ENCODE measurements around the gene PDE7B. TPM values are rescaled to one million over a fixed set of nuclear protein-coding genes. Genes with fewer than 3 reads are reported as not detected.
"Not testable (repeated sequence)": the region's sequence is repeated elsewhere in the genome, so short reads cannot be mapped to it uniquely, and the experiment has no call there.

Gene PDE7B
- total RNA-seq, 1 donor from 2014 or later, result 5.1 TPM

DNA sequence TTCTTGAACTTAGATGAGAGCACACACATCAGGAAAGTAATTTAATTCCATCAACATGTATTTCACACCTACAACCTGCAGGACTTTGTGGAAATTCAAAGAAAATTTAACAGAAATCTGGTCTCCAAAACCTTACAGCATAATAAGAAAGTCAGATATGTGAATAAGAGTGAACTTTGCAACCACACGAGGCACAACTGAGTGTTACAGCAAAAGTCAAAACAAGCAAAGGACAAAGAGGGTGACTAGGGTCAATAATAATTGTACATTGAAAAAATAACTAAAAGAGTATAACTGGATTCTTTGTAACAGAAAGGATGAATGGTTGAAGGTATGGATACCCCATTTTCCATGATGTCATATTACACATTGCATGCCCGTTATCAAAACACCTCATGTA is 284.8 kb downstream of the PDE7B start:
- DNase-seq (ENCODE audit: extremely low spot score, unreplicated experiment), result no peak
- peaks cover 7% of the 10 kb centered on the region for H3K4me1 Mint-ChIP-seq (ENCODE audit: unreplicated experiment)
- no peaks in the 10 kb centered on the region for H3K9me3 Mint-ChIP-seq
- no peaks in the 10 kb centered on the region for H3K27me3 Mint-ChIP-seq
- TF ChIP-seq CTCF (conservative IDR thresholded peaks at IDR 0.05), result no peak
- no peak overlapping the region for H3K4me3 Mint-ChIP-seq
- H3K27ac Mint-ChIP-seq, result no peak overlapping the region
- H3K36me3 Mint-ChIP-seq, result no peaks in the 10 kb centered on the region

GRCh38 chr6:136137008-136137692 is 285.6 kb downstream of the PDE7B start:
- no peaks in the 10 kb centered on the region for H3K36me3 Mint-ChIP-seq
- no peak for DNase-seq (ENCODE audit: extremely low spot score, unreplicated experiment)
- H3K27ac Mint-ChIP-seq, result no peak overlapping the region
- H3K4me3 Mint-ChIP-seq, result no peak overlapping the region
- no peaks in the 10 kb centered on the region for H3K27me3 Mint-ChIP-seq
- TF ChIP-seq CTCF (conservative IDR thresholded peaks at IDR 0.05), result no peak
- no peaks in the 10 kb centered on the region for H3K4me1 Mint-ChIP-seq (ENCODE audit: unreplicated experiment)
- peaks cover 6% of the 10 kb centered on the region for H3K9me3 Mint-ChIP-seq

DNA sequence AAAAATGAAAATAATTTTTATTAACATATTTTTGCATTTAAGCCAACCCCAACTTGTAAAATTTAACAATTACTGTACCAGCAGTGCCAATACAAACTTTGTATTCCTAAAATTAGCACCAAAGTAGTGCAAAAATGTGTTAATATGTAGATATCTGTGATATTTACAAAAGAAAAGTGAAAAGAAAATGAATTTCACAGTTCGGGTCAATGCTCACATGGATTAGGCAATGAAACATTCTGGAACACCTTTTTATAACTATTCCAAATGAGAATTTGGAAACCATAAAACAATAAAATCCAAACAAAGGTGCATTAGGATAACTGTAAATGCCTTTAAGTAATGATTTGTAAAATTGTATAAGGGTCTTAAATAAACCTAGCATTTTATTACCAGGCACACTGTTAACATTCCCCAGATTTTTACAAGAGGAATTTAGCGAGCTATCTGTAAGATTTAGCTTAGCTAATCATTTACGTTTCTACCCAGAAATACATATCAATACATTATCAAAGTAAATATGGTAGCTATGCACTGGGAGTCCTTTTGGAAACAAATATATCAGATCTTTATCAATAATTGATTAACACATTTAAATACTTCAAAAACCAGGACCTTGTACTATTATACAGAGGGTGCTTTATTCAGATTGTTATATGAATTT is 286.4 kb downstream of the PDE7B start:
- DNase-seq (ENCODE audit: extremely low spot score, unreplicated experiment), result no peak
- Mint-ChIP-seq H3K4me3 (no peak overlapping the region), H3K4me1 (ENCODE audit: unreplicated experiment) (no peaks in the 10 kb centered on the region), H3K9me3 (peaks cover 6% of the 10 kb centered on the region), H3K27ac (no peak overlapping the region), H3K36me3 (no peaks in the 10 kb centered on the region), H3K27me3 (no peaks in the 10 kb centered on the region)
- no peak for TF ChIP-seq CTCF (conservative IDR thresholded peaks at IDR 0.05)

DNA sequence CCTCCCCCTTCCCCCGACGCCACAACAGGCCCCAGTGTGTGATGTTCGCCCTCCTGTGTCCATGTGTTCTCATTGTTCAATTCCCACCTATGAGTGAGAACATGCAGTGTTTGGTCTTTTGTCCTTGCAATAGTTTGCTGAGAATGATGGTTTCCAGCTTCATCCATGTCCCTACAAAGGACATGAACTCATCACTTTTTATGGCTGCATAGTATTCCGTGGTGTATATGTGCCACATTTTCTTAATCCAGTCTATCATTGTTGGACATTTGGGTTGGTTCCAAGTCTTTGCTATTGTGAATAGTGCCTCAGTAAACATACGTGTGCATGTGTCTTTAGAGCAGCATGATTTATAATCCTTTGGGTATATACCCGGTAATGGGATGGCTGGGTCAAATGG is 287.6 kb downstream of the PDE7B start:
- not testable (repeated sequence) for H3K36me3 Mint-ChIP-seq; H3K4me3 Mint-ChIP-seq; H3K9me3 Mint-ChIP-seq; H3K27ac Mint-ChIP-seq; DNase-seq (ENCODE audit: extremely low spot score, unreplicated experiment); H3K27me3 Mint-ChIP-seq; H3K4me1 Mint-ChIP-seq (ENCODE audit: unreplicated experiment)

- no peaks in the 10 kb centered on the region for H3K36me3 Mint-ChIP-seq
- H3K27me3 Mint-ChIP-seq, result no peaks in the 10 kb centered on the region
- H3K4me1 Mint-ChIP-seq (ENCODE audit: unreplicated experiment), result no peaks in the 10 kb centered on the region
- no peak overlapping the region for H3K27ac Mint-ChIP-seq
- TF ChIP-seq CTCF (conservative IDR thresholded peaks at IDR 0.05), result no peak
- H3K4me3 Mint-ChIP-seq, result no peak overlapping the region
- no peak for DNase-seq (ENCODE audit: extremely low spot score, unreplicated experiment)
- H3K9me3 Mint-ChIP-seq, result peaks cover 11% of the 10 kb centered on the region
These were observed 292.9 kb downstream of the PDE7B start for GRCh38 chr6:136144251-136145023.

DNA sequence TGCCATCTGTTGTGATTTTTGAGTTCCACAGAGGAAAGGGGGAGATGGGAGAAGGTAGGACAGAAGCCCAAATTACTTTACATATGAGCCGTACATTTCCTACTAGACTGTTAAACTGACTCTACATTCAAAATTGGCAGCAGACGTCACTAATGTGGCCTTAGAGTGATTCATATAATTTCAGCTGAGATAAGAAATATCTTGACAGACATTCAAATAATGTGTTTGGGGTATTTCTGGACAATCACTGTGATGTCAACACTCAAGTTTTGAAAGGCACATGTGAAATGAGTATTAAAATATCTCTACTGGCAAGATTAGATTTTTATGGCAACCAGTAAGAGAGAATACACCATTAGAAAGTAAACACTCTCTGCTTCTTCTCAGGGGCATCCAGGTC is 294.6 kb downstream of the PDE7B start:
- peaks cover 11% of the 10 kb centered on the region for H3K9me3 Mint-ChIP-seq
- TF ChIP-seq CTCF (conservative IDR thresholded peaks at IDR 0.05), result no peak
- H3K27ac Mint-ChIP-seq, result no peak overlapping the region
- no peak for DNase-seq (ENCODE audit: extremely low spot score, unreplicated experiment)
- H3K27me3 Mint-ChIP-seq, result no peaks in the 10 kb centered on the region
- no peak overlapping the region for H3K4me3 Mint-ChIP-seq
- H3K36me3 Mint-ChIP-seq, result no peaks in the 10 kb centered on the region
- no peaks in the 10 kb centered on the region for H3K4me1 Mint-ChIP-seq (ENCODE audit: unreplicated experiment)
